HG03457 (cell line): ENCODE data around the gene PLCXD3.

ENCODE experiments used
- ATAC-seq: cut with Tn5 transposase; IDR thresholded peaks from one replicate; pipeline ENCODE4 v1.9.1; 2021; ENCODE audit warnings: moderate number of reproducible peaks; ENCODE audit not compliant: unreplicated experiment

The PLCXD3 gene

GRCh38 chr5:41510176-41510831 is at the start of gene PLCXD3:
Gene PLCXD3 (minus strand): TSS chr5:41510601. CDS start chr5:41510526, 75 bp downstream.
- ATAC-seq: no peak

- no peak for ATAC-seq
These were observed 48.8 kb upstream of the PLCXD3 start for GRCh38 chr5:41559184-41559583.

GRCh38 chr5:41558295-41558694 is 47.9 kb upstream of the PLCXD3 start:
- ATAC-seq: no peak

GRCh38 chr5:41547991-41548390 is 37.6 kb upstream of the PLCXD3 start:
- no peak for ATAC-seq

GRCh38 chr5:41542183-41542582 is 31.8 kb upstream of the PLCXD3 start:
- ATAC-seq: no peak

- no peak for ATAC-seq
These were observed 29.1 kb upstream of the PLCXD3 start for GRCh38 chr5:41539454-41539853.

GRCh38 chr5:41537581-41537980 is 27.2 kb upstream of the PLCXD3 start:
- ATAC-seq: no peak

- ATAC-seq: no peak
These were observed 22.1 kb upstream of the PLCXD3 start for GRCh38 chr5:41532485-41532884.

- no peak for ATAC-seq
These were observed 16.9 kb upstream of the PLCXD3 start for GRCh38 chr5:41527201-41527779.

- ATAC-seq: no peak
These were observed 16.3 kb upstream of the PLCXD3 start for GRCh38 chr5:41526699-41527098.

GRCh38 chr5:41524174-41524573 is 13.8 kb upstream of the PLCXD3 start:
- ATAC-seq: no peak

- no peak for ATAC-seq
These were observed 11.9 kb upstream of the PLCXD3 start for GRCh38 chr5:41522193-41522786.

- ATAC-seq: no peak
These were observed 9.4 kb upstream of the PLCXD3 start for GRCh38 chr5:41519801-41520200.

- ATAC-seq: no peak
These were observed 7.5 kb upstream of the PLCXD3 start for GRCh38 chr5:41517909-41518308.

- ATAC-seq: no peak
These were observed 840 bp upstream of the PLCXD3 start for GRCh38 chr5:41511241-41511640.

- no peak for ATAC-seq
These were observed 814 bp downstream of the PLCXD3 start for GRCh38 chr5:41509399-41510175.

- no peak for ATAC-seq
These were observed 1.6 kb downstream of the PLCXD3 start for GRCh38 chr5:41508696-41509398.

- no peak for ATAC-seq
These were observed 2.2 kb downstream of the PLCXD3 start for GRCh38 chr5:41508186-41508585.

GRCh38 chr5:41507501-41507900 is 2.9 kb downstream of the PLCXD3 start:
- ATAC-seq: no peak

- no peak for ATAC-seq
These were observed 6.5 kb downstream of the PLCXD3 start for GRCh38 chr5:41503860-41504259.

GRCh38 chr5:41503310-41503709 is 7.1 kb downstream of the PLCXD3 start:
- no peak for ATAC-seq
